ENCODE measurements around the gene LMOD1.
"Not testable (repeated sequence)": the region's sequence is repeated elsewhere in the genome, so short reads cannot be mapped to it uniquely, and the experiment has no call there.

The LMOD1 gene

GRCh38 chr1:201945157-201945556 is 1.2 kb downstream of the LMOD1 start:
- H3K4me1 ChIP-seq (ENCODE audit: control insufficient read depth, low read depth, low read length), result peaks cover 13% of the 10 kb centered on the region
- H3K27me3 ChIP-seq (ENCODE audit: control insufficient read depth, insufficient read depth, low read length), result peaks cover 28% of the 10 kb centered on the region
- H3K36me3 ChIP-seq (ENCODE audit: control insufficient read depth, low read depth, low read length), result no peaks in the 10 kb centered on the region
- H3K9me3 ChIP-seq (ENCODE audit: control insufficient read depth, low read depth, low read length), result no peaks in the 10 kb centered on the region
- peak overlapping the region; percentile 69 for H3K4me3 ChIP-seq (ENCODE audit: low read length)
- H3K9ac ChIP-seq (ENCODE audit: low read length), result no peak overlapping the region
- no peak overlapping the region for H3K27ac ChIP-seq (ENCODE audit: low read length)

- Histone ChIP-seq H3K4me3 (ENCODE audit: low read length) (no peak overlapping the region), H3K27ac (ENCODE audit: low read length) (no peak overlapping the region), H3K9me3 (ENCODE audit: control insufficient read depth, low read depth, low read length) (no peaks in the 10 kb centered on the region), H3K9ac (ENCODE audit: low read length) (no peak overlapping the region), H3K36me3 (ENCODE audit: control insufficient read depth, low read depth, low read length) (no peaks in the 10 kb centered on the region), H3K27me3 (ENCODE audit: control insufficient read depth, insufficient read depth, low read length) (peaks cover 28% of the 10 kb centered on the region), H3K4me1 (ENCODE audit: control insufficient read depth, low read depth, low read length) (peaks cover 13% of the 10 kb centered on the region)
These were observed 1.7 kb downstream of the LMOD1 start for GRCh38 chr1:201944639-201945038.

- peaks cover 13% of the 10 kb centered on the region for H3K4me1 ChIP-seq (ENCODE audit: control insufficient read depth, low read depth, low read length)
- no peak overlapping the region for H3K9ac ChIP-seq (ENCODE audit: low read length)
- H3K27ac ChIP-seq (ENCODE audit: low read length), result no peak overlapping the region
- H3K4me3 ChIP-seq (ENCODE audit: low read length), result no peak overlapping the region
- H3K27me3 ChIP-seq (ENCODE audit: control insufficient read depth, insufficient read depth, low read length), result peaks cover 28% of the 10 kb centered on the region
- no peaks in the 10 kb centered on the region for H3K9me3 ChIP-seq (ENCODE audit: control insufficient read depth, low read depth, low read length)
- no peaks in the 10 kb centered on the region for H3K36me3 ChIP-seq (ENCODE audit: control insufficient read depth, low read depth, low read length)
These were observed 2.3 kb downstream of the LMOD1 start for GRCh38 chr1:201944002-201944401.

GRCh38 chr1:201942129-201942495 is 4.2 kb downstream of the LMOD1 start:
- Histone ChIP-seq H3K36me3 (ENCODE audit: control insufficient read depth, low read depth, low read length) (no peaks in the 10 kb centered on the region), H3K9ac (ENCODE audit: low read length) (no peak overlapping the region), H3K4me1 (ENCODE audit: control insufficient read depth, low read depth, low read length) (peaks cover 13% of the 10 kb centered on the region), H3K4me3 (ENCODE audit: low read length) (peak overlapping the region; percentile 11), H3K27me3 (ENCODE audit: control insufficient read depth, insufficient read depth, low read length) (peaks cover 15% of the 10 kb centered on the region), H3K9me3 (ENCODE audit: control insufficient read depth, low read depth, low read length) (no peaks in the 10 kb centered on the region), H3K27ac (ENCODE audit: low read length) (no peak overlapping the region)

GRCh38 chr1:201941420-201942128 is 4.8 kb downstream of the LMOD1 start:
- Histone ChIP-seq H3K4me1 (ENCODE audit: control insufficient read depth, low read depth, low read length) (peaks cover 13% of the 10 kb centered on the region), H3K36me3 (ENCODE audit: control insufficient read depth, low read depth, low read length) (no peaks in the 10 kb centered on the region), H3K9ac (ENCODE audit: low read length) (peak overlapping the region; percentile 57), H3K9me3 (ENCODE audit: control insufficient read depth, low read depth, low read length) (no peaks in the 10 kb centered on the region), H3K27ac (ENCODE audit: low read length) (peak overlapping the region; percentile 58), H3K4me3 (ENCODE audit: low read length) (peak overlapping the region; percentile 44), H3K27me3 (ENCODE audit: control insufficient read depth, insufficient read depth, low read length) (peaks cover 9% of the 10 kb centered on the region)

DNA sequence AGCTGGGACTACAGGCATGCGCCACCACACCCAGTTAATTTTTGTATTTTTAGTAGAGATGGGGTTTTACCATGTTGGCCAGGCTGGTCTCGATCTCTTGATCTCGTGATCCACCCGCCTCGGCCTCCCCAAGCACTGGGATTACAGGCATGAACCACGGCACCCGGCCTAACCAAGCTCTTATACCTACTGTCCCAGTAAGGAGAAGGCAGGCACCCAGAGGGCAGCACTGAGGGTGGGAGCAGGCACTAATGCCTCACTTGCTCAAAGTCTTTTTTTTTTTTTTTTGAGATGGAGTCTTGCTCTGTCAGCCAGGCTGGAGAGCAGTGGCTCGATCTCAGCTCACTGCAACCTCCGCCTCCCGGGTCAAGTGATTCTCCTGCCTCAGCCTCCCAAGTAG is 6.0 kb downstream of the LMOD1 start:
- not testable (repeated sequence) for H3K27me3 ChIP-seq (ENCODE audit: control insufficient read depth, insufficient read depth, low read length); H3K4me3 ChIP-seq (ENCODE audit: low read length); H3K36me3 ChIP-seq (ENCODE audit: control insufficient read depth, low read depth, low read length); H3K9ac ChIP-seq (ENCODE audit: low read length); H3K9me3 ChIP-seq (ENCODE audit: control insufficient read depth, low read depth, low read length); H3K4me1 ChIP-seq (ENCODE audit: control insufficient read depth, low read depth, low read length); H3K27ac ChIP-seq (ENCODE audit: low read length)

- no peak overlapping the region for H3K9ac ChIP-seq (ENCODE audit: low read length)
- no peaks in the 10 kb centered on the region for H3K36me3 ChIP-seq (ENCODE audit: control insufficient read depth, low read depth, low read length)
- H3K4me3 ChIP-seq (ENCODE audit: low read length), result no peak overlapping the region
- H3K4me1 ChIP-seq (ENCODE audit: control insufficient read depth, low read depth, low read length), result peaks cover 3% of the 10 kb centered on the region
- H3K27me3 ChIP-seq (ENCODE audit: control insufficient read depth, insufficient read depth, low read length), result no peaks in the 10 kb centered on the region
- no peak overlapping the region for H3K27ac ChIP-seq (ENCODE audit: low read length)
- H3K9me3 ChIP-seq (ENCODE audit: control insufficient read depth, low read depth, low read length), result no peaks in the 10 kb centered on the region
These were observed 6.8 kb downstream of the LMOD1 start for GRCh38 chr1:201939574-201939973.

DNA sequence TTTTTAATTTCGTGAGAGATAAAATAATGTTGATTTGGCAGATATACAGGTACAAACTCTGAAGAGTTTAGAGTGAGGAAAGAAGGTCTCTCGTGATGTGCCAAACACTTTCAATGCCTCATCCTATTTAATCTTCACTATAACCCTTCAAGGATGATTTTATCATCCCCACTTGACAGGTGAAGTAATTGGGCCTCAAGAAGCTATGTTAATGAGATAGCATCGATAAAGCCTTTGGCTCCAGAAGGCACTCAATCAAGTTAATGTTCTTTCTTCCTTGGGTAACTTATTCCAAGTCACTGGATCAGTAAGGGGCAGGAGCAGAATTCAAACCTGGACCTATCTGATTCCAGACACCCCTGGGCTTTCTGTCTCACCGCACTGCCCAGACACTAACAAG is 7.2 kb downstream of the LMOD1 start:
- Histone ChIP-seq H3K4me3 (ENCODE audit: low read length) (no peak overlapping the region), H3K9ac (ENCODE audit: low read length) (no peak overlapping the region), H3K9me3 (ENCODE audit: control insufficient read depth, low read depth, low read length) (no peaks in the 10 kb centered on the region), H3K27me3 (ENCODE audit: control insufficient read depth, insufficient read depth, low read length) (no peaks in the 10 kb centered on the region), H3K27ac (ENCODE audit: low read length) (no peak overlapping the region), H3K36me3 (ENCODE audit: control insufficient read depth, low read depth, low read length) (no peaks in the 10 kb centered on the region), H3K4me1 (ENCODE audit: control insufficient read depth, low read depth, low read length) (peaks cover 3% of the 10 kb centered on the region)

DNA sequence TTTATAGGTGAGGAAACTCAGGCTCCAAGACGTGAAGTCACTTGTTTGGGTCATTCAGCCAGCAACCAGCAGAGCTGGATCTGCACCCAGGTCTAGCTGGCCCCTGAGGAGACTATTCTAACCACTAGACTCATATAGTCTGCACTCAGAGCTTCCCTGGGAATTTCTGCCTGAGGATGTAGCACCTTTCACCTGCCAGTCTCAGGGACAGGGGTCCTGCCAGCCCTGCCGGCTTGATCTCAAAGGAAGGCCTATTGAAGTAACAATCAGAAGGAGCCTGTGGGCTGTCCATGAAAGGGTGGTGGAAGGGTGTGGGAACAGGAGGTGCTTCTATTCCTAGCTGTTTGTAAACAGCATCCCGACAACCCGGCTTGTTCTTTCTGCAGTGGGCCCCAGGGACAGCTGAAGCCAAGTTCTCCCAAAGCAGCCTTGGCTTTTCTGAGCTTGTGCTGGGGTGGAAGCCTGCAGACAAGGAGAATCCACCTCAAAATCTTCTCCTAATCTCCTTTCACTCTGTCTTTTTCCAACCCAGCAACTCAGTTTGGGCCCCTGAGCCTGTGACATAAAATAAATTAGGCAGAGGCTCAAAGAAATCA is 7.8 kb downstream of the LMOD1 start:
- H3K36me3 ChIP-seq (ENCODE audit: control insufficient read depth, low read depth, low read length), result no peaks in the 10 kb centered on the region
- no peaks in the 10 kb centered on the region for H3K27me3 ChIP-seq (ENCODE audit: control insufficient read depth, insufficient read depth, low read length)
- no peak overlapping the region for H3K9ac ChIP-seq (ENCODE audit: low read length)
- H3K27ac ChIP-seq (ENCODE audit: low read length), result no peak overlapping the region
- H3K4me1 ChIP-seq (ENCODE audit: control insufficient read depth, low read depth, low read length), result peaks cover 3% of the 10 kb centered on the region
- H3K9me3 ChIP-seq (ENCODE audit: control insufficient read depth, low read depth, low read length), result no peaks in the 10 kb centered on the region
- H3K4me3 ChIP-seq (ENCODE audit: low read length), result no peak overlapping the region

DNA sequence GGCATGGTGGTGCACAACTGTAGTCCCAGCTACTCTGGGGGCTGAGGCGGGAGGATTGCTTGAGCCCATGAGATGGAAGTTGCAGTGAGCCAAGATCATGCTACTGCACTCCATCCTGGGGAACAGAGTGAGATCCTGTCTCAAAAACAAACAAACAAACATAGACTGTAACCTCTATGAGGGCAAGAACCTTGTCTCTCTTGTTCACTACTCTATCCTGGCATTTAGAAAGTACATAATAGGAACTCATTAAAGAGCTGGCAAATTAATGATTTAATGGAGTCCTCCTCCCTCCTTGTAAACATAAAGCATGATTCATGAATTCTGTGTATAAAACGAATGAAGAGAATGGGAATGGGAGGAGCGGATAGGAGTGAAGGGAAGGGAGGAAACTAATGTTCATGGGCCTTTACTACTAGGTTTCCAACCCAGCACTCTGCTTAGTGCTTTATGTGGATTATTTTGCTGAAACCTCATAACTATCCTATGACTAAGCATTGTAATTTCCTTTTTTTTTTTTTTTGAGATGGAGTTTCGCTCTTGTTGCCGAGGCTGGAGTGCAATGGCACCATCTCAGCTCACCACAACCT is 8.6 kb downstream of the LMOD1 start:
- Histone ChIP-seq H3K36me3 (ENCODE audit: control insufficient read depth, low read depth, low read length) (no peaks in the 10 kb centered on the region), H3K27me3 (ENCODE audit: control insufficient read depth, insufficient read depth, low read length) (no peaks in the 10 kb centered on the region), H3K27ac (ENCODE audit: low read length) (no peak overlapping the region), H3K9me3 (ENCODE audit: control insufficient read depth, low read depth, low read length) (no peaks in the 10 kb centered on the region), H3K4me3 (ENCODE audit: low read length) (no peak overlapping the region), H3K4me1 (ENCODE audit: control insufficient read depth, low read depth, low read length) (peaks cover 3% of the 10 kb centered on the region), H3K9ac (ENCODE audit: low read length) (no peak overlapping the region)

GRCh38 chr1:201933840-201934430 is 12.4 kb downstream of the LMOD1 start:
- H3K4me1 ChIP-seq (ENCODE audit: control insufficient read depth, low read depth, low read length), result no peaks in the 10 kb centered on the region
- no peak overlapping the region for H3K9ac ChIP-seq (ENCODE audit: low read length)
- no peaks in the 10 kb centered on the region for H3K9me3 ChIP-seq (ENCODE audit: control insufficient read depth, low read depth, low read length)
- H3K36me3 ChIP-seq (ENCODE audit: control insufficient read depth, low read depth, low read length), result no peaks in the 10 kb centered on the region
- no peak overlapping the region for H3K27ac ChIP-seq (ENCODE audit: low read length)
- no peaks in the 10 kb centered on the region for H3K27me3 ChIP-seq (ENCODE audit: control insufficient read depth, insufficient read depth, low read length)
- no peak overlapping the region for H3K4me3 ChIP-seq (ENCODE audit: low read length)
